HG03565 (cell line): ENCODE measurements around the gene CHST8.

Experiments
- ATAC-seq: cut with Tn5 transposase; IDR thresholded peaks from one replicate; pipeline ENCODE4 v1.9.1; 2021; ENCODE audit warnings: mild to moderate bottlenecking, moderate library complexity; ENCODE audit not compliant: unreplicated experiment

Gene CHST8

GRCh38 chr19:33763633-33764371, 142.0 kb downstream of the CHST8 start:
- ATAC-seq: no peak

- no peak for ATAC-seq
These were observed 144.9 kb downstream of the CHST8 start for GRCh38 chr19:33766623-33767022.

GRCh38 chr19:33767898-33768413, 146.2 kb downstream of the CHST8 start:
- no peak for ATAC-seq

- no peak for ATAC-seq
These were observed 147.5 kb downstream of the CHST8 start for GRCh38 chr19:33769208-33769607.

- ATAC-seq: no peak
These were observed 148.4 kb downstream of the CHST8 start for GRCh38 chr19:33770107-33770506.

GRCh38 chr19:33771384-33772101, 149.8 kb downstream of the CHST8 start:
- no peak for ATAC-seq

GRCh38 chr19:33772102-33772857, 150.5 kb downstream of the CHST8 start:
- no peak for ATAC-seq

GRCh38 chr19:33772858-33773180, 151.1 kb downstream of the CHST8 start:
- ATAC-seq: no peak

GRCh38 chr19:33773704-33774624, 152.2 kb downstream of the CHST8 start:
- ATAC-seq: no peak

- ATAC-seq: no peak
These were observed 153.0 kb downstream of the CHST8 start for GRCh38 chr19:33774751-33775150.

GRCh38 chr19:33775731-33776487, 154.2 kb downstream of the CHST8 start:
- no peak for ATAC-seq

- ATAC-seq: no peak
These were observed 155.6 kb downstream of the CHST8 start for GRCh38 chr19:33777351-33777750.

- no peak for ATAC-seq
These were observed 156.0 kb downstream of the CHST8 start for GRCh38 chr19:33777753-33778088.

GRCh38 chr19:33778089-33778791, 156.5 kb downstream of the CHST8 start:
- ATAC-seq: peak; percentile 83

GRCh38 chr19:33779849-33780248, 158.1 kb downstream of the CHST8 start:
- ATAC-seq: no peak

- no peak for ATAC-seq
These were observed 158.5 kb downstream of the CHST8 start for GRCh38 chr19:33780251-33780650.

- no peak for ATAC-seq
These were observed 159.0 kb downstream of the CHST8 start for GRCh38 chr19:33780746-33781145.

- no peak for ATAC-seq
These were observed 159.7 kb downstream of the CHST8 start for GRCh38 chr19:33781415-33781935.

GRCh38 chr19:33781996-33782395, 160.2 kb downstream of the CHST8 start:
- ATAC-seq: no peak
